Type B pancreatic cell (in vitro differentiated cells): ENCODE data around the gene ANKS1B. TPM values are rescaled to one million over a fixed set of nuclear protein-coding genes. Genes with fewer than 3 reads are reported as not detected.

Experiments used
- DNase-seq: peaks from one replicate; pipeline ENCODE4 v3.0.0; 2021; ENCODE audit warnings: mixed read lengths; ENCODE audit not compliant: unreplicated experiment; ENCODE audit errors: extremely low spot score
- H3K27ac Mint-ChIP-seq: 2 replicates; pipeline ENCODE4 v1.8.0; 2021; ENCODE audit warnings: mild to moderate bottlenecking, mixed read lengths
- H3K27me3 Mint-ChIP-seq: 2 replicates; pipeline ENCODE4 v1.8.0; 2021; ENCODE audit warnings: mixed read lengths
- H3K36me3 Mint-ChIP-seq: 2 replicates; pipeline ENCODE4 v1.8.0; 2021; ENCODE audit warnings: mixed read lengths
- H3K4me1 Mint-ChIP-seq: one replicate; pipeline ENCODE4 v1.8.0; 2021; ENCODE audit warnings: mixed read lengths; ENCODE audit not compliant: unreplicated experiment
- H3K4me3 Mint-ChIP-seq: 2 replicates; pipeline ENCODE4 v1.8.0; 2021; ENCODE audit warnings: mild to moderate bottlenecking, mixed read lengths
- H3K9me3 Mint-ChIP-seq: 2 replicates; pipeline ENCODE4 v1.8.0; 2021; ENCODE audit warnings: mixed read lengths
- CTCF ChIP-seq: fragments of 200-600 bp; sonication (generic); conservative IDR thresholded peaks from 2 replicates; pipeline ENCODE4 v1.5.0; 2021; ENCODE audit warnings: antibody characterized with exemption, mild to moderate bottlenecking
- total RNA-seq: library from RNA; stranded (reverse); gene quantifications from 2 replicates; pipeline ENCODE4 v1.2.1, GENCODE V29; 2021; ENCODE audit warnings: low replicate concordance

ANKS1B gene
- total RNA-seq, 1 donor from 2014 or later, result 4.7 TPM

- Mint-ChIP-seq H3K4me3 (no peak overlapping the region), H3K27ac (no peak overlapping the region), H3K4me1 (no peaks in the 10 kb centered on the region), H3K9me3 (no peaks in the 10 kb centered on the region), H3K27me3 (peaks cover 3% of the 10 kb centered on the region), H3K36me3 (no peaks in the 10 kb centered on the region)
- TF ChIP-seq CTCF, result no peak
- no peak for DNase-seq
These were observed 1184.9 kb downstream of the ANKS1B start for GRCh38 chr12:98799822-98800221.

- Mint-ChIP-seq H3K36me3 (no peaks in the 10 kb centered on the region), H3K9me3 (no peaks in the 10 kb centered on the region), H3K4me3 (no peak overlapping the region), H3K27ac (no peak overlapping the region), H3K27me3 (peaks cover 8% of the 10 kb centered on the region), H3K4me1 (no peaks in the 10 kb centered on the region)
- TF ChIP-seq CTCF, result no peak
- no peak for DNase-seq
These were observed 1185.5 kb downstream of the ANKS1B start for GRCh38 chr12:98799146-98799810.

GRCh38 chr12:98797200-98797599 is 1187.5 kb downstream of the ANKS1B start:
- H3K9me3 Mint-ChIP-seq, result no peaks in the 10 kb centered on the region
- no peaks in the 10 kb centered on the region for H3K36me3 Mint-ChIP-seq
- no peak overlapping the region for H3K27ac Mint-ChIP-seq
- no peak overlapping the region for H3K4me3 Mint-ChIP-seq
- H3K4me1 Mint-ChIP-seq, result no peaks in the 10 kb centered on the region
- peaks cover 8% of the 10 kb centered on the region for H3K27me3 Mint-ChIP-seq
- no peak for DNase-seq
- no peak for TF ChIP-seq CTCF

GRCh38 chr12:98796745-98797144 is 1188.0 kb downstream of the ANKS1B start:
- TF ChIP-seq CTCF, result no peak
- Mint-ChIP-seq H3K9me3 (no peaks in the 10 kb centered on the region), H3K36me3 (no peaks in the 10 kb centered on the region), H3K27ac (no peak overlapping the region), H3K27me3 (peaks cover 8% of the 10 kb centered on the region), H3K4me1 (no peaks in the 10 kb centered on the region), H3K4me3 (no peak overlapping the region)
- no peak for DNase-seq

GRCh38 chr12:98793121-98793520 is 1191.6 kb downstream of the ANKS1B start:
- no peaks in the 10 kb centered on the region for H3K36me3 Mint-ChIP-seq
- peaks cover 8% of the 10 kb centered on the region for H3K27me3 Mint-ChIP-seq
- no peak overlapping the region for H3K4me3 Mint-ChIP-seq
- no peak overlapping the region for H3K27ac Mint-ChIP-seq
- H3K4me1 Mint-ChIP-seq, result no peaks in the 10 kb centered on the region
- TF ChIP-seq CTCF, result no peak
- no peak for DNase-seq
- no peaks in the 10 kb centered on the region for H3K9me3 Mint-ChIP-seq
